ENCODE results near the gene SYCP1. TPM values are rescaled to one million over a fixed set of nuclear protein-coding genes. Genes with fewer than 3 reads are reported as not detected.

The SYCP1 gene
- total and polyA plus RNA-seq, 10 of the 15 experiments (the other 5 are each of a cell fraction or from before 2014, with no cell fraction given): not detected

- no peak for TF ChIP-seq CREB1 (IDR thresholded peaks at IDR 0.05; ENCODE audit: low read depth)
- TF ChIP-seq ATF7 (IDR thresholded peaks at IDR 0.05; ENCODE audit: low read depth): no peak
- no peak for TF ChIP-seq ATF2 (IDR thresholded peaks at IDR 0.05; ENCODE audit: low read length)
- TF ChIP-seq, protein P1, sequence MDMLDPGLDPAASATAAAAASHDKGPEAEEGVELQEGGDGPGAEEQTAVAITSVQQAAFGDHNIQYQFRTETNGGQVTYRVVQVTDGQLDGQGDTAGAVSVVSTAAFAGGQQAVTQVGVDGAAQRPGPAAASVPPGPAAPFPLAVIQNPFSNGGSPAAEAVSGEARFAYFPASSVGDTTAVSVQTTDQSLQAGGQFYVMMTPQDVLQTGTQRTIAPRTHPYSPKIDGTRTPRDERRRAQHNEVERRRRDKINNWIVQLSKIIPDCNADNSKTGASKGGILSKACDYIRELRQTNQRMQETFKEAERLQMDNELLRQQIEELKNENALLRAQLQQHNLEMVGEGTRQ (IDR thresholded peaks at IDR 0.05; ENCODE audit: borderline replicate concordance, low read depth, low read length): no peak
- TF ChIP-seq SMAD5 (IDR thresholded peaks at IDR 0.05; ENCODE audit: low read depth): no peak
- no peak for TF ChIP-seq ZZZ3 (IDR thresholded peaks at IDR 0.05; ENCODE audit: control insufficient read depth, insufficient read length, low read depth)
- TF ChIP-seq CBX3 (IDR thresholded peaks at IDR 0.05; ENCODE audit: borderline replicate concordance, low read depth): no peak
These were observed 34.8 kb upstream of the SYCP1 start (continued) for GRCh38 chr1:114819869-114820268.

- in situ Hi-C loops (cut with MboI): no loop called here
- H3K36me3 ChIP-seq (ENCODE audit: control insufficient read depth in 2 of 2, insufficient read depth in 2 of 2, low read length in 1 of 2): no peaks in the 10 kb centered on the region
- BruUV-seq (replicated peaks): no TSS peak
- H4K20me1 ChIP-seq (ENCODE audit: control insufficient read depth, insufficient read depth): no peaks in the 10 kb centered on the region
- no peak overlapping the region for H3K9ac ChIP-seq (ENCODE audit: control insufficient read depth, insufficient read depth, low read length)
- no peaks in the 10 kb centered on the region; the same call in 2 of the 3 replicates for H3K9me3 ChIP-seq (replicated peaks; ENCODE audit: control insufficient read depth, insufficient read depth, low read length)
- no peak overlapping the region for H3K4me2 ChIP-seq (ENCODE audit: control insufficient read depth, insufficient read depth)
- WGBS (ENCODE audit: insufficient coverage, insufficient replicate concordance, low lambda C conversion rate, missing lambda C conversion rate): 64% methylated on average over 2 of the region's 2 CpGs
- H3K27ac ChIP-seq (ENCODE audit: control insufficient read depth, insufficient read depth): no peak overlapping the region
- no peak for FAIRE-seq
- no peak overlapping the region for H3K4me3 ChIP-seq
- no peaks in the 10 kb centered on the region for H3K4me1 ChIP-seq (ENCODE audit: control insufficient read depth, insufficient read depth, low read length)
- ChIA-PET SMC1A (ENCODE audit: uncharacterized antibody, unreplicated experiment) (no interaction called here), CTCF (no interaction called here), POLR2A (no interaction called here), RAD21 (ENCODE audit: unreplicated experiment) (no interaction called here)
- intact Hi-C loops (cut with micrococcal nuclease; ENCODE audit: unreplicated experiment): no loop called here
- H3K27me3 ChIP-seq (replicated peaks in 1 of 2; ENCODE audit: control insufficient read depth in 2 of 2, insufficient read depth in 2 of 2, low read length in 1 of 2): no peaks in the 10 kb centered on the region
- DNase-seq (ENCODE audit: low read depth, low spot score): no peak
- no peak overlapping the region for H2AFZ ChIP-seq (ENCODE audit: control insufficient read depth, low read depth, low read length)
- no peaks in the 10 kb centered on the region for H3K79me2 ChIP-seq (ENCODE audit: control insufficient read depth, insufficient read depth, low read length)
- no peak for ATAC-seq
- TF ChIP-seq POLR2A (IDR thresholded peaks at IDR 0.05; ENCODE audit: low read depth, low read length) (no peak), TCF7 (IDR thresholded peaks at IDR 0.05; ENCODE audit: borderline replicate concordance) (no peak), NR2F1 (conservative IDR thresholded peaks at IDR 0.05) (no peak), PAX8 (IDR thresholded peaks at IDR 0.05) (no peak), NBN (IDR thresholded peaks at IDR 0.05) (no peak), RAD21 (IDR thresholded peaks at IDR 0.05; ENCODE audit: insufficient read depth, low read depth, low read length) (no peak), SIN3A (IDR thresholded peaks at IDR 0.05; ENCODE audit: low read depth, low read length) (no peak), RAD51 (IDR thresholded peaks at IDR 0.05) (peak; percentile 37; the same call in 1 of the 2 replicates)
These were observed 34.3 kb upstream of the SYCP1 start for GRCh38 chr1:114820392-114820791.
